ENCODE data around the gene BORCS6.
"Not testable (repeated sequence)": the region's sequence is repeated elsewhere in the genome, so short reads cannot be mapped to it uniquely, and the experiment has no call there.

BORCS6 gene

DNA sequence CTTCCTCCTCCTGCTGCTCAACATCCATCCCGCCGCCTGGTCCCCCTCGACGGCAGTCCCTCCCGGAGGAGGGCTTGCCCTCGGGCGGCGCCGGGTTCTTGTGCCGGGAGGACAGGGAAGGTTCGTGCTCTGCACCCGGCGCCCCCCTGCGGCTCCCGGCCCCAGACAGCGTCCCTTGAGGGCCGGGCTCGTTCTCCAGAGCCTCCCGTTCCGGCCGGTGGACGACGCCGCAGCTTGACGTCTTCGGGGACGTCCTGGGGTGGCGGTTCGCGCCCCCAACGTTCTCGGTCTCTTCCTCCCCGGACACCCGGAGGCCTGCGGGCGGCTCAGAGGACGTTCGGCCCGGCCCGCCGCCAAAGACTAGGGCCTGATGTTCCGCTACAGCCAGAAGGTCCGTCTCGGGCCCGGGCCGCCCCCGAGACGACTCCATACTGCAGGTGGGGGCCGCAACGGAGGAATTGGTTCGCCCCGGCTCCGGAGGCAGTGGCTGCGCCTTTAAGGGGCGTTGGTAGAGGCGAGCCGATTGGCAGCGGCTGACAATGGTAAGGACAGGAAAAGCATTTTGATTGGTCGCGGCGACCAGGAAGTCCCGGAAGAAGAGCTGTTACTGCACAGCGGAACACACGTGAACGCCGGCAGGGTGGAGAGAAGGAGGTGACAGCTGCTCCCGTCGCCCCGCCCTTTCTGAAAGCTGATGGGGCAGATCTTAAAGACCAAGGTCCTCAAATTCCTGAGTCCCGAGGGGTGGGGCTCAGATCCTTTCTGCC, at the start of gene BORCS6:
TSS of gene BORCS6 (minus strand) at position 470 of the 767 bp plus-strand sequence. CDS start at position 430, 40 bp downstream.
- DNase-seq: peak; percentile 92

- DNase-seq: no peak
Observed at GRCh38 chr17:8237886-8238285, 47.9 kb upstream of the BORCS6 start.

DNA sequence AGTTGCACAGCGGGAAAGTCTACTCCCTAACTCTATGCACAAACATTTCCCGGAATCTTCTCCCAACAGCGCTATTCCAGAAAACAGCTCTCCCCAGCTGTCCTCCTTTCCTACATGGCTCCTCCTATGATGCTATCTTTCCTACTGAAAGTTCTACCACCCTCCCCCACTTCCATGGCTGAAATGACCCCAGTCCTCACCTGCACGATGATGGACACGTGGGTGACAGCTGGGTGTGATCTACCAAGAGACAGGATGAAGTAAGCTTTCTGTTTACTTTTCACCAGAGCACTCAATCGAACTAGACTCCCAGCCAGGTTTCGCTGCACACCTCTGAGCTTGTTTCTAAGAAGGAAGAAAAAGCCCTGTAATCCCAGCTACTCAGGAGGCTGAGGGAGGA, 47.2 kb upstream of the BORCS6 start:
- no peak for DNase-seq

DNA sequence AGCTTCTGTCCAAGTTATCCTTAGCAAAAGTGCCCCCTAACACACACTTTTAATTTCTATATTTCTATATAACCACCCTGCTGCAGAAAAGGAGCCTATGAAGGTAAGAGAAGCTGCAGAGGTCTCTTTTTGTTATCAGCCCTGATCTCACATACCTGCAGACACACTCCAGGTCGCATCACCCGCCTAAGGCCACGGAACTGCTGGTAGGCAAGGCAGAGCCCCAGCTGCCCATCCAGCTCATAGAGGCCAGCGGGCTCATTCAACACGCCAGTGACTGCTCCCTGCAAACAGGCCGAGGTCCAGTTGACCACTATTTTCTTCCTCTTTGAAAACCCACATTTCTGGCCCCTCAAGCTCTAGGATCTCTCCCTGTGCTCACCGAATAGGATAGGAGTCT, 45.7 kb upstream of the BORCS6 start:
- no peak for DNase-seq

DNA sequence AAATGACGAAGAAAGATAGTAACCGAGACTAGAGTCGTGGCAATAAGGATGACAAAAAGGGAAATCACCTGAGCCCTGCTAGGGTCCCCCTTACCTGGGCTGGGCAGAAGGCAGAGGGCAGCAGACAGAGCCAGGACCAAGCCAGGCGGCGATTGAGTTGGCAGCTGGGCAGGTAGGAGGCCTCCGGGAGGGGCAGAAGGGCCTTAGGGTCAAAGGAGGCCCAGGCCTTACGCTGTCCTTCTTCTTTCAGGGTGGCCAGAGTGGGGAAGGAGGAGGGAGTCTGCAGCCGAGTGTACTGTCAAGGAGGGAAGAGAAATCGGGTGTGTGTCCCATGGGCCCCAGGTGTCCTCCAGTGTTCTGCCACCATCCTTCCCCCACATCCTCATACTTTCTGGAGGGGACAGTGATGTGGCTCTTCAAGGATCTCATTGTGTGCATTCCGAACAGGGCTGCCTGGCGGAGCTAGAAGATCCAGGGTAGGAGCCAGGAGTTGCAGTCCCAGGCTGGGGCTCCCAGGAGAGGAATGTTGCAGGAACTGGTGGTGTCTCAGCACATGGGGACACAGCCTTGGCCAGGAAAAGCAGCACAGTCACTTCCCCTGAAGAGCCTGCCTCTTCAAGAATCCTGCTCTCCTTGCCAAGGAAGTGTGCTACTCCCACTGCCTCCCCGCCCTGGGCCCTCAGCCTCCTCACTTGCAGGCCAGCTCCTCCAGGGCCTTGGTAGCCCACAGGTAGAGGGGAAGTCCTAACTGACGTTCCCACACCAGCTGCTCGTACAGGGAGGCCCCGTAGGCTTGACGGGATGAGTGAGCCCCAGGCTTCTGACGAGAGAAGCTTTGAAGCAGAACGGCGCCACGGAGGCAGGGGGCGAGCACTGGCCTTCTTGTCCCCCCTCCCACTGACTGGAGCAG, 44.6 kb upstream of the BORCS6 start:
- DNase-seq: no peak

DNA sequence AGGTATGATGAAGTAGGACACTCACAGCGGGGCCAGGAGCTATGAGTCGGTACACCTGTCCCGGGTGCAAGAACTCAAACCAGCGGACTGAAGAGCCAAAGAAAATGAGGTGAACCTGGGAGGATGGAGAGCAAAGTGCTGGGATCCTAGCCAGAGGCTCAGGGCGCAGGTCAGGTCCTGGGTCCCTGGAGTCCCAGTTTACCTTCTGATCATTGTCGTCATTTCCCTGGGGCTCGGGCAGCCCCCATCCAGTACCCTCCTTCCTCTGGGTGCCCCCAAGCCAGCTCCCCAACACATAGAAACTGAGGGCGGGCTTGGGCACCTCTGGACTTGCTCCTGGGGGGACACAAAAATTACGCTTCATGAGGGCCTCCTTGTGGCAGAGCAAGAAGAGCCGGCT, 41.7 kb upstream of the BORCS6 start:
- DNase-seq: no peak

GRCh38 chr17:8227238-8227581, 37.2 kb upstream of the BORCS6 start:
- no peak for DNase-seq

- peak; percentile 88 for DNase-seq
Observed at GRCh38 chr17:8226536-8227237, 36.7 kb upstream of the BORCS6 start.

- DNase-seq: peak; percentile 91
Observed at GRCh38 chr17:8225813-8226535, 36.0 kb upstream of the BORCS6 start.

DNA sequence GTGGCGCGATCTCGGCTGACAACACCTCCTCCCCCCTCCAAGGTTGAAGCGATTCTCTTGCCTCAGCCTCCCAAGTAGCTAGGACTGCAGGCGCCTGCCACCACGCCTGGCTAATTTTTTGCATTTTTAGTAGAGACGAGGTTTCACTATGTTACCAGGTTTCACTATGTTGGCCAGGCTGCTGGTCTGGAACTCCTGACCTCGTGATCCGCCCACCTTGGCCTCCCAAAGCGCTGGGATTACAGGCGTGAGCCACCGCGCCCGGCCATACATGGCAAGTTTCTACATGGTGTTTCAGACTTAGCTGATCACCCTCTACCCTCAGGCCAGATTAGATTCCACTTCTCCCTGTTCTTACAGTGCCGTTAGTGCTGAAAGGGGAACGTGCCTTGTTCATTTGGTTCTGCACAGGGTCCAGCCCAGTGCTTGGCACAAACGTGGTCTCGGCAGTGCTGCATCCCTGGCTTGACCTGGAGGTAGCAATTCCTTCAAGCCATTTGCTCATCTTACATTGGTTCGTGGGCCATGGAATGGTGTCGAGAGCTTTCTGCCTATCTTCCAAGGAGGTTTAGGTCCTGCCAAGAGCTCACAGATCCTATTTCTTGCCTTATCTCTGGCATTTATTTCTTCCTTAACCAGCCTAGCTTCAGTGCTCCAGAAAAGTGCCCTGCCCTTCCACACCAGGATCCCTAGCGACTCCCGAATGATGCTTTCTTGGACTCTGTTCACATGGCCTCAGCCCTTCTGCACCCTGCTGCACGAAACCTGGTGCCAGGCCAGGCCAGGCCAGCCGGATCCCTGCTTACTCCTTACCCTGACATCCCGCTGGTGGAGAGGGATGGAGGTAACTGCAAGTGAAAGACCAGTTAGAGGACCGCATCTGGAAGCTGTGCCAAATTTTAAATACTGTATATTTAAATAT, 35.2 kb upstream of the BORCS6 start:
- DNase-seq: no peak

GRCh38 chr17:8223356-8224126, 33.6 kb upstream of the BORCS6 start:
- DNase-seq: peak; percentile 82

- peak; percentile 100 for DNase-seq
Observed at GRCh38 chr17:8222630-8223355, 32.8 kb upstream of the BORCS6 start.

DNA sequence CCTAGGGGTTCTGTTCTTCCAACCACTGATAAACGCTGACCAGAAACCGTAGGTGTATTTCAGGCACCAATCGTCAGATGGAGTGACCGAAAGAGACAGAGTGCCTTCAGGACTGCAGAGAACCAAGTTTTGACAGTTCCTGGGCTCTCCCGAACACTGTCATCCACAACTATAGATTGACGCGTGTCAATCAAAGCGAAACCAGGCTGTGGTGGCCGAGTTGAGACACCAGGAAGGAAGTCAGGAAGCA, 32.3 kb upstream of the BORCS6 start:
- no peak for DNase-seq

- DNase-seq: peak; percentile 99
Observed at GRCh38 chr17:8221663-8222379, 31.8 kb upstream of the BORCS6 start.

DNA sequence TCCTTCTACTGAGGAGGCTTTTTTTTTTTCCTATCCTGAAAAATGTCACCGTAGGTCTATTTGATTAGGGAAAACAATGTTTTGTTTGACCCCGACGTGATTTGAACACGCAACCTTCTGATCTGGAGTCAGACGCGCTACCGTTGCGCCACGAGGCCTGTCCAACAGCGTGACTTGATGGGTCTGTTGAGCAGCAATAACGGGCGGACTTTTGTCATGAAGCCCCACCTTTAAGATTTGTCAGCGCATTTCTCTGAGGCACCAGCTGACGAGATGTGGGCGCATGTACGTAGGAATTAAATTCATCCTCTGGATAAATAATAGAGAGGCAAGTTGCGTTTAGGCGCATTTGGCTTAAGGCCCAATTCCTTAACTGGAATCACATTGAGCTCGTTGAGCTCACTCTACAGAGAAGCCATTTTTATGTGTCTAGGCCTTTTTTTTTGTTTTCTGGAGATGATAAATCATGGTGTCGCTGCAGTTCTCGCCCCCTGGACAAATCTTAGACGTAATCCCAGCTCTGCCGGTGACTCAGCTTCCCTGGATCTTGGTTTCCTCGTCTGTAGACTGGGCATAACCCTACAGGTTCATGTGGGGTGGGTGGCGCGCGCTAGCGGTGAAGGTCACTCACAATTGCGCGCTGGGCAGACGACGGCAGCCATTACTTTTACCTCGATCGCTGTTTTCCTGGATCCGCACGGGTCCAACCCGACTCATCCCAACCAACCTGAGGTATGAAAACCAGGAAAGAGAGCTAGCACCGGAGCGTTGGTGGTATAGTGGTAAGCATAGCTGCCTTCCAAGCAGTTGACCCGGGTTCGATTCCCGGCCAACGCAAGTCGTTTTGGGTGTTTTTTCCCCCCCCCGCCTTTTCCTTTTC, 31.0 kb upstream of the BORCS6 start:
- peak; percentile 100 for DNase-seq

- DNase-seq: not testable (repeated sequence)
Observed at GRCh38 chr17:8214000-8214399, 24.0 kb upstream of the BORCS6 start.

- DNase-seq: no peak
Observed at GRCh38 chr17:8212312-8213180, 22.6 kb upstream of the BORCS6 start.
